SK-N-SH (cell line): ENCODE results near the gene UPP2. TPM values are rescaled to one million over a fixed set of nuclear protein-coding genes. Genes with fewer than 3 reads are reported as not detected.
A peak's percentile ranks its signal among the peaks of the same experiment; 100 is the strongest.

Experiments used
- CTCF ChIA-PET: fragments of 300-600, 350-600 bp; formaldehyde crosslinking; extraction: SDS; loops from one replicate; lab custom pipeline; 2021; lab: Yijun Ruan, JAX
- POLR2A ChIA-PET: fragments of 350-600 bp; sonication (Branson Sonifier 250); formaldehyde crosslinking; extraction: SDS; loops from one replicate; lab custom pipeline; 2020; ENCODE audit warnings: antibody characterized with exemption, inconsistent platforms; lab: Yijun Ruan, JAX
- DNase-seq: peaks from one replicate; pipeline ENCODE4 v3.0.0; 2012
- H2AFZ ChIP-seq: fragments of 200-600 bp; sonication (generic); 2 replicates; pipeline ENCODE4 v1.8.1; 2016; ENCODE audit warnings: antibody characterized with exemption, mild to moderate bottlenecking, low read depth
- H3F3A ChIP-seq: fragments of 200-600 bp; sonication (generic); replicated peaks from 2 replicates; pipeline ENCODE3; 2016; ENCODE audit warnings: antibody characterized with exemption, mild to moderate bottlenecking; ENCODE audit not compliant: insufficient read depth
- H3K27ac ChIP-seq, 2 experiments: fragments of 200-500 bp in 1 of 2; fragments of 200-600 bp in 1 of 2; sonication (Bioruptor generic) in 1 of 2; sonication (generic), shearing (Covaris generic) in 1 of 2; 2 replicates each; pipeline versions ENCODE4 v1.5.1 to v1.6.1; 2014 to 2016; ENCODE audit warnings: low read depth in 2 of 2, inconsistent platforms in 1 of 2, low read length in 1 of 2, mild to moderate bottlenecking in 1 of 2, mixed read lengths in 1 of 2
- H3K27me3 ChIP-seq: fragments of 200-600 bp; sonication (generic), shearing (Covaris generic); 2 replicates; pipeline ENCODE4 v1.6.1; 2016; ENCODE audit warnings: mixed run types; ENCODE audit not compliant: insufficient read depth
- H3K36me3 ChIP-seq, 2 experiments: fragments of 200-500 bp in 1 of 2; fragments of 200-600 bp in 1 of 2; sonication (Bioruptor generic) in 1 of 2; sonication (generic) in 1 of 2; replicated peaks in 1 of 2; 2 replicates each; pipeline versions ENCODE3 to v1.5.1; 2014 to 2016; ENCODE audit warnings: low read length in 1 of 2, mild to moderate bottlenecking in 1 of 2; ENCODE audit not compliant: insufficient read depth in 2 of 2, control insufficient read depth in 1 of 2
- H3K4me1 ChIP-seq, 2 experiments: fragments of 200-500 bp in 1 of 2; fragments of 200-600 bp in 1 of 2; sonication (Bioruptor generic) in 1 of 2; sonication (generic), shearing (Covaris generic) in 1 of 2; 2 replicates each; pipeline versions ENCODE4 v1.5.1 to v1.6.1; 2014 to 2016; ENCODE audit warnings: low read depth in 1 of 2, low read length in 1 of 2, mixed run types in 1 of 2; ENCODE audit not compliant: insufficient read depth in 2 of 2, control insufficient read depth in 1 of 2
- H3K4me2 ChIP-seq: fragments of 200-600 bp; sonication (generic), shearing (Covaris generic); 2 replicates; pipeline ENCODE4 v1.6.1; 2017; ENCODE audit warnings: mixed run types
- H3K4me3 ChIP-seq, 2 experiments: fragments of 200-500 bp in 1 of 2; fragments of 200-600 bp in 1 of 2; sonication (Bioruptor generic) in 1 of 2; sonication (generic), shearing (Covaris generic) in 1 of 2; 2 replicates each; pipeline versions ENCODE4 v1.5.1 to v1.8.1; 2014 to 2016; ENCODE audit warnings: low read depth in 2 of 2, inconsistent platforms in 1 of 2, low read length in 1 of 2, mild to moderate bottlenecking in 1 of 2, mixed read lengths in 1 of 2, moderate library complexity in 1 of 2
- H3K79me2 ChIP-seq: fragments of 200-600 bp; sonication (generic); 2 replicates; pipeline ENCODE4 v1.8.1; 2017; ENCODE audit warnings: mild to moderate bottlenecking; ENCODE audit not compliant: insufficient read depth
- H3K9ac ChIP-seq: fragments of 200-600 bp; sonication (generic); 2 replicates; pipeline ENCODE4 v1.6.1; 2017; ENCODE audit warnings: mixed run types
- H3K9me2 ChIP-seq: fragments of 200-600 bp; sonication (generic); 2 replicates; pipeline ENCODE4 v1.6.1; 2017; ENCODE audit warnings: mixed run types
- H3K9me3 ChIP-seq: fragments of 200-600 bp; sonication (generic); 2 replicates; pipeline ENCODE4 v1.6.1; 2017; ENCODE audit warnings: mixed run types, mild to moderate bottlenecking, moderate library complexity
- H4K20me1 ChIP-seq: fragments of 200-600 bp; sonication (generic); 2 replicates; pipeline ENCODE4 v1.6.1; 2017; ENCODE audit warnings: mild to moderate bottlenecking, mixed run types; ENCODE audit not compliant: insufficient read depth
- ELF1 ChIP-seq: IDR thresholded peaks from 2 replicates; pipeline ENCODE4 v1.4.0; 2012
- FOXJ3 ChIP-seq: sonication (generic); formaldehyde crosslinking; IDR thresholded peaks from 2 replicates; pipeline ENCODE4 v1.5.1; 2020; ENCODE audit warnings: mild to moderate bottlenecking, missing genetic modification reagents
- FOXM1 ChIP-seq: IDR thresholded peaks from 2 replicates; pipeline ENCODE4 v1.4.0; 2012; ENCODE audit warnings: low read depth, mild to moderate bottlenecking
- GATA2 ChIP-seq: sonication (generic); formaldehyde crosslinking; IDR thresholded peaks from 2 replicates; pipeline ENCODE4 v1.5.0; 2020; ENCODE audit warnings: mild to moderate bottlenecking, missing genetic modification reagents
- MAX ChIP-seq: IDR thresholded peaks from 2 replicates; pipeline ENCODE4 v1.4.0; 2012; ENCODE audit warnings: low read depth
- NRF1 ChIP-seq: IDR thresholded peaks from 2 replicates; pipeline ENCODE4 v1.6.1; 2012; ENCODE audit warnings: low read depth, mild to moderate bottlenecking, low read length
- PBX3 ChIP-seq: IDR thresholded peaks from 2 replicates; pipeline ENCODE4; 2012
- RCOR1 ChIP-seq: fragments of 150-350 bp; IDR thresholded peaks from 2 replicates; pipeline ENCODE4 v1.6.1; 2017; ENCODE audit warnings: antibody characterized with exemption, low read length
- RFX5 ChIP-seq: IDR thresholded peaks from 2 replicates; pipeline ENCODE4 v1.6.1; 2012; ENCODE audit warnings: mild to moderate bottlenecking, improper control_type of control experiment, low read length
- SIN3A ChIP-seq: IDR thresholded peaks from 2 replicates; pipeline ENCODE4 v1.6.1; 2012; ENCODE audit warnings: low read depth, mild to moderate bottlenecking, low read length, moderate library complexity, borderline replicate concordance
- TEAD4 ChIP-seq: IDR thresholded peaks from 2 replicates; pipeline ENCODE4 v1.4.0; 2012; ENCODE audit warnings: mild to moderate bottlenecking, borderline replicate concordance; ENCODE audit not compliant: insufficient read depth
- USF2 ChIP-seq: fragments of 150-350 bp; IDR thresholded peaks from 2 replicates; pipeline ENCODE4 v1.6.1; 2017; ENCODE audit warnings: antibody characterized with exemption, low read length, low read depth, borderline replicate concordance
- YY1 ChIP-seq: IDR thresholded peaks from 2 replicates; pipeline ENCODE4 v1.4.0; 2012; ENCODE audit warnings: low read depth, mild to moderate bottlenecking
- ZBTB33 ChIP-seq: IDR thresholded peaks from 2 replicates; pipeline ENCODE4 v1.4.0; 2012; ENCODE audit warnings: low read depth, borderline replicate concordance
- WGBS: methylation state at CpG from one replicate; pipeline ENCODE4 v1.1.6; 2017; ENCODE audit warnings: low lambda C conversion rate; 5-methylcytosine and 5-hydroxymethylcytosine counted together
- polyA plus RNA-seq, 3 experiments: library from polyadenylated mRNA; depleted of rRNA; stranded (reverse); fragments of >200 nt; gene quantifications; 2 replicates each; pipeline ENCODE4 v1.2.3, GENCODE V29; 2012

UPP2 gene
- polyA plus RNA-seq, 1 of the 3 experiments (the other 2 are of a cell fraction), result not detected

GRCh38 chr2:158153270-158154015, 51.8 kb downstream of the UPP2 start (continued):
- TF ChIP-seq FOXM1, result no peak

GRCh38 chr2:158154596-158154995, 52.9 kb downstream of the UPP2 start:
- H3F3A ChIP-seq, result no peaks in the 10 kb centered on the region
- H3K9ac ChIP-seq, result no peak overlapping the region
- no peaks in the 10 kb centered on the region for H3K27me3 ChIP-seq
- H3K4me1 ChIP-seq, result no peaks in the 10 kb centered on the region
- no peak overlapping the region for H3K4me3 ChIP-seq
- TF ChIP-seq ZBTB33 (no peak), PBX3 (no peak), NRF1 (no peak), ELF1 (no peak), YY1 (no peak), TEAD4 (no peak), FOXM1 (no peak), FOXJ3 (CRISPR knock-in tag) (no peak), SIN3A (no peak), MAX (no peak), GATA2 (no peak)
- ChIA-PET CTCF (interaction anchor here (1.6 kb wide), 1 partner anchor 10 kb away, joined by 3 read pairs; no protein-coding TSS in a partner anchor), POLR2A (no interaction called here)
- no peaks in the 10 kb centered on the region for H3K9me3 ChIP-seq
- H4K20me1 ChIP-seq, result no peaks in the 10 kb centered on the region
- no peak overlapping the region for H3K27ac ChIP-seq
- H3K9me2 ChIP-seq, result no peaks in the 10 kb centered on the region
- H3K4me2 ChIP-seq, result no peak overlapping the region
- H2AFZ ChIP-seq, result no peak overlapping the region
- H3K36me3 ChIP-seq, result no peaks in the 10 kb centered on the region
- no peak for DNase-seq
- H3K79me2 ChIP-seq, result no peaks in the 10 kb centered on the region

GRCh38 chr2:158172719-158173118, 71.0 kb downstream of the UPP2 start:
- ChIA-PET POLR2A (no interaction called here), CTCF (interaction anchor here (1.0 to 2.2 kb wide), 6 partner anchors 19 to 573 kb away, joined by 3 to 12 read pairs (median 4); no protein-coding TSS in a partner anchor)
- H3K36me3 ChIP-seq, result no peaks in the 10 kb centered on the region
- no peak overlapping the region for H3K9ac ChIP-seq
- H3K79me2 ChIP-seq, result no peaks in the 10 kb centered on the region
- H3K4me1 ChIP-seq, result peaks cover 0 to 3% of the 10 kb centered on the region in 2 experiments; a peak in 2 of 4 replicates
- DNase-seq, result peak; percentile 2
- no peak overlapping the region for H3K27ac ChIP-seq
- H3F3A ChIP-seq, result no peaks in the 10 kb centered on the region
- H3K4me2 ChIP-seq, result no peak overlapping the region
- WGBS, result 16% methylated on average over 2 of the region's 2 CpGs
- H3K9me3 ChIP-seq, result no peaks in the 10 kb centered on the region
- H3K4me3 ChIP-seq, result no peak overlapping the region
- H3K9me2 ChIP-seq, result no peaks in the 10 kb centered on the region
- TF ChIP-seq RFX5, result no peak
- peak; percentile 69 for TF ChIP-seq GATA2
- TF ChIP-seq RCOR1, result 0 out of 2 replicates have a peak, but pooled peaks have one; percentile 19
- no peak for TF ChIP-seq USF2
- TF ChIP-seq, all 33 proteins: peak for 2
- no peak overlapping the region for H2AFZ ChIP-seq
- no peaks in the 10 kb centered on the region for H4K20me1 ChIP-seq
- no peaks in the 10 kb centered on the region for H3K27me3 ChIP-seq
